Measurements from ENCODE around the gene SHISA3.

Gene SHISA3

GRCh38 chr4:42445038-42445437 lies 47.8 kb downstream of the SHISA3 start:
- DNase-seq (ENCODE audit: low read depth in 2 of 2): no peak

GRCh38 chr4:42446823-42447222 lies 49.5 kb downstream of the SHISA3 start:
- DNase-seq (ENCODE audit: low read depth in 2 of 2): no peak

Data from stimulated activated CD8-positive, alpha-beta memory T cell treated with anti-CD3 and anti-CD28 coated beads, Interleukin-2, amount 100 ng/mL, for 1 hour (primary cell).